GM12878 (cell line): ENCODE data around the gene MNT. TPM values are rescaled to one million over a fixed set of nuclear protein-coding genes. Genes with fewer than 3 reads are reported as not detected.

Source experiments
- ATAC-seq: fragments of 200-7000 bp; cut with Tn5 transposase; 3 replicates; pipeline ENCODE4 v1.9.1; 2020; ENCODE audit warnings: mild to moderate bottlenecking, moderate library complexity
- BruUV-seq: library from RNA; stranded (reverse); fragments of 400-500 nt; replicated peaks from 2 replicates; lab custom pipeline; 2021; lab: Mats Ljungman, UMichigan
- CTCF ChIA-PET: fragments of 300-600 bp; sonication (Branson Sonifier 250); formaldehyde crosslinking; extraction: SDS; loops from one replicate; lab custom pipeline; 2021; ENCODE audit warnings: inconsistent platforms; lab: Yijun Ruan, JAX
- POLR2A ChIA-PET: fragments of 350-600 bp; formaldehyde crosslinking; extraction: SDS; loops from one replicate; lab custom pipeline; 2021; ENCODE audit warnings: inconsistent platforms; lab: Charles Lee
- RAD21 ChIA-PET: fragments of 300-600 bp; sonication (Branson Sonifier 250); formaldehyde crosslinking; loops from one replicate; lab custom pipeline; 2023; ENCODE audit warnings: antibody characterized with exemption; ENCODE audit not compliant: unreplicated experiment; lab: Charles Lee
- SMC1A ChIA-PET: fragments of 300-600 bp; sonication (Branson Sonifier 250); formaldehyde crosslinking; loops from one replicate; lab custom pipeline; 2023; ENCODE audit not compliant: unreplicated experiment, uncharacterized antibody; lab: Charles Lee
- DNase-seq: peaks from one replicate; pipeline ENCODE4 v3.0.0-alpha.2; 2011; ENCODE audit warnings: low read depth, low spot score
- FAIRE-seq: peaks from 3 replicates; lab custom pipeline; 2011; peaks lifted over from hg19 to GRCh38; lab: Jason Lieb, UNC
- H2AFZ ChIP-seq: 2 replicates; pipeline ENCODE4 v1.6.0; 2011; ENCODE audit warnings: low read depth, low read length, control low read depth; ENCODE audit not compliant: control insufficient read depth
- H3K27ac ChIP-seq: 2 replicates; pipeline ENCODE4 v1.5.1; 2011; ENCODE audit warnings: control low read depth; ENCODE audit not compliant: control insufficient read depth, insufficient read depth
- H3K27me3 ChIP-seq, 2 experiments: replicated peaks in 1 of 2; 2 replicates each; pipeline versions ENCODE4 v1.6.0 to v1.6.1; 2011; ENCODE audit warnings: low read length in 1 of 2; ENCODE audit not compliant: control insufficient read depth in 2 of 2, insufficient read depth in 2 of 2
- H3K36me3 ChIP-seq, 2 experiments: 2 replicates each; pipeline ENCODE4 v1.5.1; 2011; ENCODE audit warnings: low read length in 1 of 2; ENCODE audit not compliant: control insufficient read depth in 2 of 2, insufficient read depth in 2 of 2
- H3K4me1 ChIP-seq: 2 replicates; pipeline ENCODE4 v1.6.1; 2011; ENCODE audit warnings: mild to moderate bottlenecking, low read length, moderate library complexity, mixed read lengths; ENCODE audit not compliant: control insufficient read depth, insufficient read depth
- H3K4me2 ChIP-seq: 2 replicates; pipeline ENCODE4 v1.6.0; 2011; ENCODE audit warnings: control low read depth; ENCODE audit not compliant: control insufficient read depth, insufficient read depth
- H3K4me3 ChIP-seq: fragments of 200-600 bp; sonication (generic); 2 replicates; pipeline ENCODE4 v1.5.1; 2016
- H3K79me2 ChIP-seq: 2 replicates; pipeline ENCODE4 v1.6.0; 2011; ENCODE audit warnings: low read length; ENCODE audit not compliant: control insufficient read depth, insufficient read depth
- H3K9ac ChIP-seq: 2 replicates; pipeline ENCODE4 v1.8.0; 2011; ENCODE audit warnings: low read length, control low read depth, mixed read lengths; ENCODE audit not compliant: control insufficient read depth, insufficient read depth
- H3K9me3 ChIP-seq: replicated peaks from 3 replicates; pipeline ENCODE4 v1.5.1; 2011; ENCODE audit warnings: mild to moderate bottlenecking, low read length; ENCODE audit not compliant: control insufficient read depth, insufficient read depth
- H4K20me1 ChIP-seq: 2 replicates; pipeline ENCODE4 v1.6.0; 2011; ENCODE audit not compliant: control insufficient read depth, insufficient read depth
- BRCA1 ChIP-seq: IDR thresholded peaks from 2 replicates; pipeline ENCODE4 v1.6.1; 2011; ENCODE audit warnings: low read depth, low read length, improper control_type of control experiment
- E2F8 ChIP-seq: fragments of 450-650 bp; IDR thresholded peaks from 2 replicates; pipeline ENCODE4 v1.6.1; 2018; ENCODE audit warnings: mild to moderate bottlenecking, low read depth, moderate library complexity; ENCODE audit not compliant: partially characterized antibody
- LARP7 ChIP-seq: fragments of 450-650 bp; IDR thresholded peaks from 2 replicates; pipeline ENCODE4 v1.6.1; 2017; ENCODE audit warnings: mild to moderate bottlenecking
- NFYA ChIP-seq: IDR thresholded peaks from 2 replicates; pipeline ENCODE4 v1.6.1; 2011; ENCODE audit warnings: low read depth, mild to moderate bottlenecking, low read length, improper control_type of control experiment, borderline replicate concordance
- PAX5 ChIP-seq: IDR thresholded peaks from 2 replicates; pipeline ENCODE4 v1.6.1; 2011; ENCODE audit warnings: low read depth, low read length, borderline replicate concordance
- TCF12 ChIP-seq: IDR thresholded peaks from 2 replicates; pipeline ENCODE4 v1.6.1; 2011; ENCODE audit warnings: low read depth, mild to moderate bottlenecking, low read length
- YBX1 ChIP-seq: fragments of 450-650 bp; IDR thresholded peaks from 2 replicates; pipeline ENCODE4 v1.6.1; 2016; ENCODE audit warnings: antibody characterized with exemption
- WGBS: methylation state at CpG from one replicate; pipeline ENCODE4 v1.1.6; 2016; ENCODE audit warnings: low lambda C conversion rate; ENCODE audit not compliant: insufficient replicate concordance, insufficient coverage; ENCODE audit errors: missing lambda C conversion rate; 5-methylcytosine and 5-hydroxymethylcytosine counted together
- in situ Hi-C: fragments of 300-500 bp; cut with MboI; formaldehyde crosslinking; loops from 9 replicates; pipeline ENCODE4 v1.14.3; 2018; ENCODE audit warnings: mixed read lengths
- intact Hi-C: fragments of 100-400 bp; cut with micrococcal nuclease; formaldehyde crosslinking; loops from one replicate; pipeline ENCODE4 v1.14.2; 2022; ENCODE audit not compliant: unreplicated experiment
- polyA plus RNA-seq, 11 experiments: library from polyadenylated mRNA; depleted of rRNA in 4 of 11; unstranded in 6 of 11; stranded (reverse) in 5 of 11; fragments of >200 nt; fragmentation: Nextera tagmentation in 4 of 11; fragmentation: Illumina TruSeq in 1 of 11; extraction: Ambion mirVana in 4 of 11; extraction: Trizol in 1 of 11; gene quantifications; 1 replicate in 1 of 11; 2 replicates in 10 of 11; pipeline versions ENCODE4 v1.2.1 to v1.2.3, GENCODE V29; 2011 to 2016; ENCODE audit warnings: inconsistent platforms in 2 of 11, missing spikeins in 2 of 11, low read depth in 1 of 11
- total RNA-seq, 4 experiments: library from RNA; depleted of rRNA in 3 of 4; stranded (reverse); fragments of >200 nt in 3 of 4; fragmentation: Illumina TruSeq in 1 of 4; extraction: Trizol in 1 of 4; gene quantifications; 2 replicates each; pipeline versions ENCODE4 v1.2.1 to v1.2.3, GENCODE V29; 2013 to 2021
- TF ChIP-seq, protein P1 (sequence below), 3 experiments: IDR thresholded peaks in 2 of 3; conservative IDR thresholded peaks in 1 of 3; 2 replicates each; pipeline ENCODE4 v1.5.1; 2011; ENCODE audit warnings: low read depth in 3 of 3, low read length in 3 of 3, mild to moderate bottlenecking in 3 of 3, control low read depth in 2 of 3, moderate library complexity in 2 of 3, inconsistent platforms in 1 of 3, mixed read lengths in 1 of 3; ENCODE audit not compliant: control insufficient read depth in 2 of 3, insufficient read depth in 1 of 3; ENCODE audit errors: extremely low read depth in 1 of 3
- TF ChIP-seq, protein P2 (sequence below): fragments of 450-650 bp; formaldehyde crosslinking; IDR thresholded peaks from 2 replicates; pipeline ENCODE4 v1.4.0; 2020; ENCODE audit warnings: mild to moderate bottlenecking, moderate library complexity

MNT gene
- total and polyA plus RNA-seq, 10 of the 15 experiments (the other 5 are each of a cell fraction or from before 2014, with no cell fraction given): 0.31 to 15.9 (median 3.8) TPM

DNA sequence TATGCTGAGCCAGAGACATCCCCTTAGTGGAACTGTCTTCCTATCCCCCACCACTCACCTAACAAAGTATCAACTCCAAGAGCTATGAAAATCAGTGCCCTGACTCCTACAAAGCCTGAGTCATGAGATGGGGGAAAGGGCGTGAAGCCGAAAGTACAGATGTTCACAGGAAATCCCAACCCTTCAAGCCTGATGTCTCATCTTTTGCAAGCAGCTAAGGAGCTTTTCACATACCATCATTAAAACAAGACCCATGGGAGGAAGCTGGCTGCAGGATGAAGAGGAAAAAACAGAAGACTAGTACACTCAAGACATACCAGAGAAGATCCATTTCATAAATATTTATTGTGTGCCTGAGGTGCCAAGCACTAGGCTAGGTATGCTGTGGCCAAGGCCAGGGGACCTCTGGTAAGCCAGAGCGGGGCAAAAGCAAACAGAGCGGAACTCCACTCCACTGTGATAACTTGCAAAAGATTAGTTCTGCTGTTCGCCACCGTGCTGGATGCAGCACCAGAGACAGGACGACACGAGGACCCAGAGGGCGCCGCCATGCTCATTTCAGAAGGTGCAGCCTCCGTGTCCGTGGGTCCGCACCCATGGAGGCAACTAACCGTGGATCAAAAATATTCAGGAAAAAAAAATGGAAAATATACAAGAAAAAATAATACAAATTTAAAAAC, 4.5 kb upstream of the MNT start (continued):
- TF ChIP-seq, protein P1, sequence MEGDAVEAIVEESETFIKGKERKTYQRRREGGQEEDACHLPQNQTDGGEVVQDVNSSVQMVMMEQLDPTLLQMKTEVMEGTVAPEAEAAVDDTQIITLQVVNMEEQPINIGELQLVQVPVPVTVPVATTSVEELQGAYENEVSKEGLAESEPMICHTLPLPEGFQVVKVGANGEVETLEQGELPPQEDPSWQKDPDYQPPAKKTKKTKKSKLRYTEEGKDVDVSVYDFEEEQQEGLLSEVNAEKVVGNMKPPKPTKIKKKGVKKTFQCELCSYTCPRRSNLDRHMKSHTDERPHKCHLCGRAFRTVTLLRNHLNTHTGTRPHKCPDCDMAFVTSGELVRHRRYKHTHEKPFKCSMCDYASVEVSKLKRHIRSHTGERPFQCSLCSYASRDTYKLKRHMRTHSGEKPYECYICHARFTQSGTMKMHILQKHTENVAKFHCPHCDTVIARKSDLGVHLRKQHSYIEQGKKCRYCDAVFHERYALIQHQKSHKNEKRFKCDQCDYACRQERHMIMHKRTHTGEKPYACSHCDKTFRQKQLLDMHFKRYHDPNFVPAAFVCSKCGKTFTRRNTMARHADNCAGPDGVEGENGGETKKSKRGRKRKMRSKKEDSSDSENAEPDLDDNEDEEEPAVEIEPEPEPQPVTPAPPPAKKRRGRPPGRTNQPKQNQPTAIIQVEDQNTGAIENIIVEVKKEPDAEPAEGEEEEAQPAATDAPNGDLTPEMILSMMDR (IDR thresholded peaks at IDR 0.05 in 2 of 3, conservative IDR thresholded peaks at IDR 0.05 in 1 of 3; ENCODE audit: control insufficient read depth in 2 of 3, extremely low read depth in 1 of 3, insufficient read depth in 1 of 3, low read depth in 3 of 3, low read length in 3 of 3): no peak
- no peak for TF ChIP-seq BRCA1
- TF ChIP-seq LARP7: no peak
- TF ChIP-seq E2F8: no peak
- no peak for TF ChIP-seq NFYA

- Histone ChIP-seq H3K27me3 (no peaks in the 10 kb centered on the region), H3K9ac (no peak overlapping the region), H3K4me1 (peaks cover 9% of the 10 kb centered on the region), H3K4me3 (no peak overlapping the region), H3K9me3 (no peaks in the 10 kb centered on the region), H3K36me3 (no peaks in the 10 kb centered on the region), H2AFZ (no peak overlapping the region), H4K20me1 (no peaks in the 10 kb centered on the region), H3K79me2 (peaks cover 11% of the 10 kb centered on the region), H3K4me2 (no peak overlapping the region), H3K27ac (no peak overlapping the region)
- SMC1A ChIA-PET: interaction anchor here (2.5 to 4.8 kb wide), 3 partner anchors 11 to 21 kb away, joined by 11 to 35 read pairs (median 20); no protein-coding TSS in a partner anchor
- POLR2A ChIA-PET: interaction anchor here (0.5 to 2.6 kb wide), 2 partner anchors 11 to 1451 kb away, joined by 5 to 16 read pairs; no protein-coding TSS in a partner anchor
- DNase-seq (no peak), FAIRE-seq (no peak), ATAC-seq (no peak)
- RAD21 ChIA-PET: interaction anchor here (2.3 to 6.7 kb wide), 3 partner anchors 11 to 21 kb away, joined by 18 to 54 read pairs (median 24); no protein-coding TSS in a partner anchor
- WGBS: 99% methylated on average over 4 of the region's 4 CpGs
- intact Hi-C loops: loop anchor here (10.0 kb wide), 1 partner anchor 192 kb away; the partner anchor contains the start of gene PAFAH1B1
- CTCF ChIA-PET: interaction anchor here (0.6 to 9.8 kb wide), 4 partner anchors 12 to 311 kb away, joined by 4 to 105 read pairs (median 21); no protein-coding TSS in a partner anchor
- in situ Hi-C loops: loop anchor here (25.0 kb wide), 1 partner anchor 609 kb away; no protein-coding TSS in a partner anchor
- no TSS peak for BruUV-seq
- no peak for TF ChIP-seq YBX1
- no peak for TF ChIP-seq TCF12
- TF ChIP-seq PAX5: no peak
- TF ChIP-seq, protein P2, sequence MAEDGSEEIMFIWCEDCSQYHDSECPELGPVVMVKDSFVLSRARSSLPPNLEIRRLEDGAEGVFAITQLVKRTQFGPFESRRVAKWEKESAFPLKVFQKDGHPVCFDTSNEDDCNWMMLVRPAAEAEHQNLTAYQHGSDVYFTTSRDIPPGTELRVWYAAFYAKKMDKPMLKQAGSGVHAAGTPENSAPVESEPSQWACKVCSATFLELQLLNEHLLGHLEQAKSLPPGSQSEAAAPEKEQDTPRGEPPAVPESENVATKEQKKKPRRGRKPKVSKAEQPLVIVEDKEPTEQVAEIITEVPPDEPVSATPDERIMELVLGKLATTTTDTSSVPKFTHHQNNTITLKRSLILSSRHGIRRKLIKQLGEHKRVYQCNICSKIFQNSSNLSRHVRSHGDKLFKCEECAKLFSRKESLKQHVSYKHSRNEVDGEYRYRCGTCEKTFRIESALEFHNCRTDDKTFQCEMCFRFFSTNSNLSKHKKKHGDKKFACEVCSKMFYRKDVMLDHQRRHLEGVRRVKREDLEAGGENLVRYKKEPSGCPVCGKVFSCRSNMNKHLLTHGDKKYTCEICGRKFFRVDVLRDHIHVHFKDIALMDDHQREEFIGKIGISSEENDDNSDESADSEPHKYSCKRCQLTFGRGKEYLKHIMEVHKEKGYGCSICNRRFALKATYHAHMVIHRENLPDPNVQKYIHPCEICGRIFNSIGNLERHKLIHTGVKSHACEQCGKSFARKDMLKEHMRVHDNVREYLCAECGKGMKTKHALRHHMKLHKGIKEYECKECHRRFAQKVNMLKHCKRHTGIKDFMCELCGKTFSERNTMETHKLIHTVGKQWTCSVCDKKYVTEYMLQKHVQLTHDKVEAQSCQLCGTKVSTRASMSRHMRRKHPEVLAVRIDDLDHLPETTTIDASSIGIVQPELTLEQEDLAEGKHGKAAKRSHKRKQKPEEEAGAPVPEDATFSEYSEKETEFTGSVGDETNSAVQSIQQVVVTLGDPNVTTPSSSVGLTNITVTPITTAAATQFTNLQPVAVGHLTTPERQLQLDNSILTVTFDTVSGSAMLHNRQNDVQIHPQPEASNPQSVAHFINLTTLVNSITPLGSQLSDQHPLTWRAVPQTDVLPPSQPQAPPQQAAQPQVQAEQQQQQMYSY (CRISPR knock-in tag): no peak
Observed at GRCh38 chr17:2403044-2403443, 2.2 kb upstream of the MNT start.
